Stimulated activated CD8-positive, alpha-beta memory T cell treated with anti-CD3 and anti-CD28 coated beads, Interleukin-4, amount 100 ng/mL, for 1 hour (primary cell): ENCODE data around the gene TRIP11.
"Not testable (repeated sequence)": the region's sequence is repeated elsewhere in the genome, so short reads cannot be mapped to it uniquely, and the experiment has no call there.

ENCODE experiments used
- DNase-seq, 2 donors: peaks; one replicate each; pipeline ENCODE4 v3.0.0-alpha.2; 2020; ENCODE audit warnings: low read depth in 2 of 2, low spot score in 1 of 2

Gene TRIP11

GRCh38 chr14:92039719-92040430, at the start of gene TRIP11:
TSS of gene TRIP11 (minus strand) at chr14:92040059. CDS start at chr14:92039685, 374 bp downstream.
- DNase-seq: peak; percentile 83 to 88

- no peak for DNase-seq
These were observed 48.6 kb upstream of the TRIP11 start for GRCh38 chr14:92088494-92088893.

DNA sequence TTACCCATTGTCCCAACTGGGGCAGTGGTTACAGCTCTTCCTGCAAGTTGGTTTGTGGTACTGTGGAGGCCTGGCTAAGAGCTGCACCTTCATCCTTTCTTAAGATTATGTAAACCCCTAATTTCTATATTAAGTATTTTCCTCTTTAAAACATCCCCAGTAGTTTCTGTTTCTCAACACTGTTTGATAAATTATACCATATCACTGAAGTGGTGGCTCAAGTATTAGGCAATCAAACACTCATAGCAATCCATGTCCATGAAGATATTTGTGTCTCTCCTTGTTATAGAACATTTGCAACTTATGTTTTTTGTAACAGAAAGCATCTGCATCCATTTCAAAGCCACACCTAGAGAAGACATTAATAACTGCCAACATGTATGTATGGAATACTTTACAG, 34.7 kb upstream of the TRIP11 start:
- no peak for DNase-seq

- DNase-seq: no peak
These were observed 18.4 kb upstream of the TRIP11 start for GRCh38 chr14:92058006-92058917.

DNA sequence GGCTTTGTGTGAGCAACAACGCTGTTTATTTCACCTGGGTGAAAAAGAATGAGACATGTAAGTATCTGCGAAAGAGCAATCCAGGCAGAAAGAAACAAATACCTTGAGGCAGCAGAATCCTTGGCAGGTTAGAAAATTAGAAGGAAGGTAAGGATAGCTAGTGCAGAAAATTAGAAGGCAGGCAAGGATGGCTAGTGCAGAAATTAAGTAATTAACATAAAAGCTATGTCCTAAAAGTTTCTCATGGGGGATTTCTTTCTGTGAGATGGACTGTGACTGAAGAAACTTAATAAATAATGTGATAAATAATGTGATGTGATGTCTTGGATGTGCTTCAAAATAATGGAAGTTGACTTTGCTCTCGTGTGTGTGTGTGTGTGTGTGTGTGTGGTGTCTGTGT, 9.9 kb upstream of the TRIP11 start:
- no peak for DNase-seq

DNA sequence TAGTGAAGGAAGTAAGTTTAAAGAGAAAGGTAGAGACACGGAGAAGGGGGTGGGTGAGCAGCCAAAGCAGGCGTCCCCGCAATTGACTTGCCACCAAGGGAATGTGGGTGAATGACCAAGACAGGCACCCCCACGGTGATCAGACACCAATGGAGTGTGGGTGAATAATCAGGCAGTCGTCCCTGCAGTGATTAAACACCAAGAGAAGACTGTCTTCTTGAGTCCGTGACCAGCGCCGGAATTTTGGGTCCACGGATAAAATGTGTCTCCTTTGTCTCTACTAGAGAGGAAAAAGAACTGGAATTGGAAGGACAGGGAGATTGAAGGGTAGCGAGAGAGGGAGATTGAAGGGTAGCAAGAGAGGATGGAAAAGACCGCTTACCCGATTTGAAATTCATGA, 9.4 kb upstream of the TRIP11 start:
- DNase-seq: not testable (repeated sequence)

- not testable (repeated sequence) for DNase-seq
These were observed 6.0 kb upstream of the TRIP11 start for GRCh38 chr14:92045904-92046303.

- not testable (repeated sequence) for DNase-seq
These were observed 1.9 kb upstream of the TRIP11 start for GRCh38 chr14:92041766-92042165.

DNA sequence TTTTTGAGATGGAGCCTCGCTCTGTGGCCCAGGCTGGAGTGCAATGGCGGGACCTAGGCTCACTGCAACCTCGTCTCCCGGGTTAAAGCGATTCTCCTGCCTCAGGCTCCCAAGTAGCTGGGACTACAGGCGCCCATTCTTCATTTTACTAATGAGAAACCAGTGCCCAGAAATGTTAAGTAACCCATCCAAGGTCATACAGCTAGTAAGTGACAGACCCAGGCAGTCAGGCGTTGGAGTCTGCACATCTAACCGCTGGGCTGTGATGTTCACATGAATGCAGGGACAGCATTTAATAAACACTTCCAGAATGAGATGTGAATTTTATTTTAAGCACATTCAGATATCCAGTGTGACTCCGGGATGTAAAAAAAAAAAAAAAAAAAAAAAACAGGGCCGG, 1.3 kb upstream of the TRIP11 start:
- no peak for DNase-seq

DNA sequence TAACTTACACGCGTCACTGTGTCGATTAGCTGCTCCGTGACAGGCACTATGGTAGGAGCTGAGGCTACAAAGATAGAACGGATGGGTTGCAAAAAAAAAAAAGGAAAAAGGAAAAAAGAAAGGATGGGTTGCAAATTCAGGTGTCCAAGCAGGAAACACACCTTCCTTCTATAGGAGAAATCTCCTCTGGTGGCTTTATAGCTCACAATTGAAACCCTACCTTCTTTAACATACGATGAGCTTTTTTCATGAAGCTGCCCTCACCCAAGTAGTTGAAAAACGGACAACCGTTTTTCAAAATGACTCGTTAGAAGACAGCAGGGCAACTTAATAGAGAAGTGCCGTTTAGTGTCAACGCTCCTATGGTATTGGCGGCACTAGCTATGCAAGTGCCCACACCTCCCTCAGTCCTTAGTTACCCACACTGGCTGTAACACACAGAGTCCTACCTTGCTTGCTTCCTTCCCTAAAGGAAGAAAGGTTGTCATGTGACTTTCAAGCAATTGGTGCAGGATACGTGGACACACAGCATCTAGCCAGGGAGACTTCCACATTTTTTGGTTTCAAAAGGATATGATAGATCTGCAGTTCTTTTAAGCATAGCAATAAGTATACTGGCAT, 682 bp upstream of the TRIP11 start:
- no peak for DNase-seq

- no peak for DNase-seq
These were observed 668 bp downstream of the TRIP11 start for GRCh38 chr14:92039063-92039718.

DNA sequence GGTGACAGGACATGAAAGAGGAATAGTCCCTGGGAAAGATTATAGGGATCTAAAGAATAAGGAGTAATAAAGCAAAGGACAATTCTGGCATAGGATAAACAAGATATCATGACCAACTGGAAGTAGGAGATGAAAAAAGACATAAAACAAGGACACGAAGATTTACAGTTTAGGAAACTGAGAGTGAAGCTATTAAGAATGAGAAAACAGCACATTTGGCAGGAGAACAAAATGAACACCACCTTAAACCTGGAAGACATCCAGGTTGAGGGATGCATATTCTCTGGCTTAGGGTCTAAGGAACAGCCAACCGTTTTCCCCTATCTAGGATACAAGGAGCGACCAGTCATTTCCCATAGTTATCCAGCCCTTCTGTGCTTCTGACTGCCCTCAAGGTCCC, 1.9 kb downstream of the TRIP11 start:
- no peak for DNase-seq

DNA sequence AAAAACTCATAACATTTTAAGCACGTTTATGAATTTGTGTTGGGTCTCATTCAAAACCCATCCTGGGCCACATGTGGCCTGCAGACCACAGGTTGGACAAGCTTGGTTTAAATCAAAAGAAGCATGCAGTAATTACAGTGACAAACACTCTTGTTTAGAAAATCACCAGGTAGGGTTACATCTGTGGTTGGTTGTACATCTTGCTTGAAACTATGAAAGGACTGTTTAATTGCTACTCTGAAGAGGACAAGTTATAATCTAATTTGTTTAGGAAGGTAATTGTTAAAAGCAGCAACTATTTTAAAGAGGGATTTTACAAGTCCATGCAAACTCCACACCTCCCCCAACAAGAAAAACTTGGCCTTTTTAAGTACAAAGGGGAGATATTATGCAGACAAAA, 4.0 kb downstream of the TRIP11 start:
- no peak for DNase-seq

DNA sequence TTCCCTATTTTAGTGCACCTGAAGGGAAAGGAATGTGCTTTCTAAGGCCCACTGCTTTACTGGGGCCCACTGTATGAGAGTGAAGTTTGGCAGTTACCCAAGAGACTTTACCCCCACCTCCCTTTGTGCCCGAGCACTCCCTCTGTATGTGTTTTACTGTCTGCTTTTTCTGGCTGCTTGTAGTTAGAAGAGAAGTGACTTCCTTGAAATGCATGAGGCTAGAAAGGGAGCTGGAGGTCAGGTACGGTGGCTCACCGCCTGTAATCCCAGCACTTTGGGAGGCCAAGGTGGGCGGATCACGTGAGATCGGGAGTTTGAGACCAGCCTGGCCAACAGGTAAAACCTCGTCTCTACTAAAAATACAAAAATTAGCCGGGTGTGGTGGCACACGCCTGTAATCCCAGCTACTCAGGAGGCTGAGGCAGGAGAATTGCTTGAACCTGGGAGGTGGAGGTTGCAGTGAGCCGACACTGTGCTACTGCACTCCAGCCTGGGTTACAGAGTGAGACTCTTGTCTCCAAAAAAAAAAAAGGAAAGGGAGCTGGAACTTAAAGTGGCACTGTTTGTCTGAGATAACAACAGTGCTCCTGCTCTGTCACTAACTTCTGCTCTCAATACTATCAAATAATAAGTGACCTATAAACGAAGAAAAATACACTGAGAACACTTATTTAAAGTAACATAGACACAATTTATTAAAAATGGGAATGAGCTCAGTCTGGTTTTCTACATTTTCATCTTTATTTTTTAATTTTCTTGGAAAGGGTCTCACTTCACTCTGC, 5.8 kb downstream of the TRIP11 start:
- DNase-seq: no peak

DNA sequence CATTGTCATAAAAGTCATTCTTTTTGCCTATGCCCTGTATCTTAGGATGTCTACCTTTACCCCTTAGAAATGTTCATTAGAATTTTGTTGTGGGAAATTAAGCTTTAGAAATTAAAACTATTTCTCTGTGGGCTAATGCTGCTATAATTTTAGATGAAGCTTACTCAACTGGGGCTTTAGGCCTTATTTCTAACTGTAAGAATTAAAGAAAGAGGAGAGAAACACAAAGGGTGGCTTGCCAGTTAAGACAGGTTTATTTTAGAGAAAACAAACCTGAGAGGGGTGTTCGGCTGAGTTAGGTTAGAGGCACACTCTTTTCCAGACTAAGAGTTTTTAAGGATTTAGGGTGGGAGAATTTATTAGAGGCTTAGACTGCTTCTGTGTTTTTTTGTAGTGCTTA, 6.4 kb downstream of the TRIP11 start:
- no peak for DNase-seq

DNA sequence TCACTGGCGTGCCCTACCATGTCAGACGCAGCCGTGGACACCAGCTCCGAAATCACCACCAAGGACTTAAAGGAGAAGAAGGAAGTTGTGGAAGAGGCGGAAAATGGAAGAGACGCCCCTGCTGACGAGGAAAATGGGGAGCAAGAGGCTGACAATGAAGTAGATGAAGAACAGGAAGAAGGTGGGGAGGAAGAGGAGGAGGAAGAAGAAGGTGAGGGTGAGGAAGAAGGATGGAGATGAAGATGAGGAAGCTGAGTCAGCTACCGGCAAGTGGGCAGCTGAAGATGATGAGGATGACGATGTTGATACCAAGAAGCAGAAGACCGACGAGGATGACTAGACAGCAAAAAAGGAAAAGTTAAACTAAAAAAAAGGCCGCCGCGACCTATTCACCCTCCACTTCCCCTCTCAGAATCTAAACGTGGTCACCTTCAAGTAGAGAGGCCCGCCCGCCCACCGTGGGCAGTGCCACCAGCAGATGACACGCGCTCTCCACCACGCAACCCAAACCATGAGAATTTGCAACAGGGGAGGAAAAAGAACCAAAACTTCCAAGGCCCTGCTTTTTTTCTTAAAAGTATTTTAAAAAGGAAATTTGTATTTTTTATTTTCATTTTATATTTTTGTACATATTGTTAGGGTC, 13.2 kb downstream of the TRIP11 start:
- no peak for DNase-seq

DNA sequence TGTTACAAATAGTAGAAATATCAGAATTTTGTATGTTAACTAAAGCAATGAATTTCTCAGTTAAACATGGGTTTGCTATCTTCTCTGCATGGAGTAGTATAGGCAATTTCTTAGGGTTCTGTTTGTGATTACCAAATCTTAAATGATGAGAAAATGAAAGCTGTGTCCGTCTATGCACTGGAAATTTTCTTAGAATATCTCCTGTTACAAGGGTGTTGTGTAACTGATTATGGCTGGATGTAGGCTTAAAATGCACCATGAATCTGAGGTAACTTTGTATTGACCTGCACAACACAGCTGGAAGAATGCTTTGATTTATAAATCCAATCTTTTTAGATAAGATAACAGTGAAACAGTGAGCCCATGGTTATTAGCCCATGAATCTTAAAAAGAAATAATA, 17.8 kb downstream of the TRIP11 start:
- no peak for DNase-seq

- DNase-seq: no peak
These were observed 18.3 kb downstream of the TRIP11 start for GRCh38 chr14:92021523-92021922.

GRCh38 chr14:92014040-92014439, 25.8 kb downstream of the TRIP11 start:
- DNase-seq: no peak

GRCh38 chr14:92012121-92012748, 27.6 kb downstream of the TRIP11 start:
- no peak for DNase-seq
